PC-9 (cell line): Measurements from ENCODE around the gene RBM14.

Experiments
- EZH2 ChIP-seq: fragments of 200-600 bp; sonication (generic); IDR thresholded peaks from 2 replicates; pipeline ENCODE4 v1.8.0; 2017; ENCODE audit warnings: antibody characterized with exemption, low read depth
- TF ChIP-seq, protein P1 (sequence below): fragments of 200-600 bp; sonication (generic); conservative IDR thresholded peaks from 2 replicates; pipeline ENCODE4 v1.6.1; 2017; ENCODE audit warnings: mixed run types, antibody characterized with exemption, mild to moderate bottlenecking, moderate library complexity

DNA sequence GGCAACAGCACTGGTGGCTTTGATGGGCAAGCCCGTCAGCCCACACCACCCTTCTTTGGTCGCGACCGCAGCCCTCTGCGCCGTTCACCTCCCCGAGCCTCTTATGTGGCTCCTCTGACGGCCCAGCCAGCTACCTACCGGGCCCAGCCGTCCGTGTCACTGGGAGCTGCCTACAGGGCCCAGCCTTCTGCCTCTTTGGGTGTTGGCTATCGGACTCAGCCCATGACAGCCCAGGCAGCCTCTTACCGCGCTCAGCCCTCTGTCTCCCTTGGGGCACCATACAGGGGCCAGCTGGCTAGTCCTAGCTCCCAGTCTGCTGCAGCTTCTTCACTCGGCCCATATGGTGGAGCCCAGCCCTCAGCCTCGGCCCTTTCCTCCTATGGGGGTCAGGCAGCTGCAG is 8.0 kb downstream of the RBM14 start:
- TF ChIP-seq, protein P1, sequence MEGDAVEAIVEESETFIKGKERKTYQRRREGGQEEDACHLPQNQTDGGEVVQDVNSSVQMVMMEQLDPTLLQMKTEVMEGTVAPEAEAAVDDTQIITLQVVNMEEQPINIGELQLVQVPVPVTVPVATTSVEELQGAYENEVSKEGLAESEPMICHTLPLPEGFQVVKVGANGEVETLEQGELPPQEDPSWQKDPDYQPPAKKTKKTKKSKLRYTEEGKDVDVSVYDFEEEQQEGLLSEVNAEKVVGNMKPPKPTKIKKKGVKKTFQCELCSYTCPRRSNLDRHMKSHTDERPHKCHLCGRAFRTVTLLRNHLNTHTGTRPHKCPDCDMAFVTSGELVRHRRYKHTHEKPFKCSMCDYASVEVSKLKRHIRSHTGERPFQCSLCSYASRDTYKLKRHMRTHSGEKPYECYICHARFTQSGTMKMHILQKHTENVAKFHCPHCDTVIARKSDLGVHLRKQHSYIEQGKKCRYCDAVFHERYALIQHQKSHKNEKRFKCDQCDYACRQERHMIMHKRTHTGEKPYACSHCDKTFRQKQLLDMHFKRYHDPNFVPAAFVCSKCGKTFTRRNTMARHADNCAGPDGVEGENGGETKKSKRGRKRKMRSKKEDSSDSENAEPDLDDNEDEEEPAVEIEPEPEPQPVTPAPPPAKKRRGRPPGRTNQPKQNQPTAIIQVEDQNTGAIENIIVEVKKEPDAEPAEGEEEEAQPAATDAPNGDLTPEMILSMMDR, result no peak
- TF ChIP-seq EZH2, result no peak
